GM23248 (cell line): ENCODE data around the gene ARID1B. TPM values are rescaled to one million over a fixed set of nuclear protein-coding genes. Genes with fewer than 3 reads are reported as not detected.

Experiments
- DNase-seq: peaks from one replicate; pipeline ENCODE4 v3.0.0-alpha.2; 2015
- H2AFZ ChIP-seq: fragments of 200-600 bp; sonication (generic); 2 replicates; pipeline ENCODE4 v1.6.1; 2016; ENCODE audit warnings: antibody characterized with exemption
- H3F3A ChIP-seq: fragments of 200-600 bp; sonication (generic); 2 replicates; pipeline ENCODE4 v1.6.1; 2016; ENCODE audit warnings: mild to moderate bottlenecking, antibody characterized with exemption, mixed run types; ENCODE audit not compliant: insufficient read depth
- H3K27ac ChIP-seq: fragments of 200-600 bp; sonication (generic); 2 replicates; pipeline ENCODE4 v1.5.1; 2016; ENCODE audit warnings: mild to moderate bottlenecking
- H3K27me3 ChIP-seq: fragments of 200-600 bp; sonication (generic); replicated peaks from 2 replicates; pipeline ENCODE4 v1.6.1; 2016; ENCODE audit warnings: mild to moderate bottlenecking; ENCODE audit not compliant: insufficient read depth
- H3K36me3 ChIP-seq: fragments of 200-600 bp; sonication (generic); 2 replicates; pipeline ENCODE4 v1.6.1; 2016; ENCODE audit warnings: low read depth, mild to moderate bottlenecking
- H3K4me1 ChIP-seq: fragments of 200-600 bp; sonication (generic); 2 replicates; pipeline ENCODE4 v1.6.1; 2016; ENCODE audit warnings: mild to moderate bottlenecking; ENCODE audit not compliant: insufficient read depth
- H3K4me2 ChIP-seq: fragments of 200-600 bp; sonication (generic); one replicate; pipeline ENCODE4 v1.6.1; 2016; ENCODE audit warnings: mild to moderate bottlenecking; ENCODE audit not compliant: unreplicated experiment
- H3K4me3 ChIP-seq: fragments of 200-600 bp; sonication (generic); 2 replicates; pipeline ENCODE4 v1.5.1; 2016; ENCODE audit warnings: mild to moderate bottlenecking
- H3K79me2 ChIP-seq: fragments of 200-600 bp; sonication (generic); 2 replicates; pipeline ENCODE4 v1.6.1; 2016; ENCODE audit warnings: mild to moderate bottlenecking; ENCODE audit not compliant: insufficient read depth
- H3K9ac ChIP-seq: fragments of 200-600 bp; sonication (generic); 2 replicates; pipeline ENCODE4 v1.6.1; 2016; ENCODE audit warnings: mild to moderate bottlenecking
- H3K9me2 ChIP-seq: fragments of 200-600 bp; sonication (generic); 2 replicates; pipeline ENCODE4 v1.6.1; 2016; ENCODE audit warnings: mixed run types, mild to moderate bottlenecking, moderate library complexity; ENCODE audit not compliant: insufficient read depth
- H3K9me3 ChIP-seq: fragments of 200-600 bp; sonication (generic); one replicate; pipeline ENCODE4 v1.6.1; 2017; ENCODE audit warnings: low read depth
- H4K20me1 ChIP-seq: fragments of 200-600 bp; sonication (generic); 2 replicates; pipeline ENCODE4 v1.6.0; 2016; ENCODE audit not compliant: insufficient read depth
- EZH2 ChIP-seq: fragments of 200-600 bp; sonication (generic); IDR thresholded peaks from 2 replicates; pipeline ENCODE4 v1.6.1; 2018; ENCODE audit warnings: antibody characterized with exemption, mild to moderate bottlenecking; ENCODE audit not compliant: insufficient read depth, poor library complexity, severe bottlenecking
- EZH2phosphoT487 ChIP-seq: fragments of 200-600 bp; sonication (generic); IDR thresholded peaks from 2 replicates; pipeline ENCODE4 v1.6.1; 2018; ENCODE audit warnings: antibody characterized with exemption, moderate library complexity, mild to moderate bottlenecking, low read depth; ENCODE audit not compliant: insufficient read depth
- WGBS, 2 experiments: methylation state at CpG; one replicate each; pipeline ENCODE4 v1.1.6; 2015 to 2017; ENCODE audit warnings: low lambda C conversion rate in 2 of 2, low coverage in 1 of 2; ENCODE audit errors: missing lambda C conversion rate in 2 of 2; 5-methylcytosine and 5-hydroxymethylcytosine counted together
- in situ Hi-C: fragments of 300-500 bp; cut with MboI; formaldehyde crosslinking; loops from 2 replicates; pipeline ENCODE4 v1.15.0; 2020
- polyA plus RNA-seq: library from polyadenylated mRNA; unstranded; fragments of >200 nt; fragmentation: Nextera tagmentation; extraction: Ambion mirVana; gene quantifications from 2 replicates; pipeline ENCODE4 v1.2.1, GENCODE V29; 2016
- total RNA-seq: library from RNA; depleted of rRNA; stranded (reverse); fragments of >200 nt; shearing (Covaris generic); gene quantifications from 2 replicates; pipeline ENCODE4 v1.2.3, GENCODE V29; 2014

Gene ARID1B
- total and polyA plus RNA-seq, 2 experiments from 2014 or later, result 19.3 to 21.2 TPM

DNA sequence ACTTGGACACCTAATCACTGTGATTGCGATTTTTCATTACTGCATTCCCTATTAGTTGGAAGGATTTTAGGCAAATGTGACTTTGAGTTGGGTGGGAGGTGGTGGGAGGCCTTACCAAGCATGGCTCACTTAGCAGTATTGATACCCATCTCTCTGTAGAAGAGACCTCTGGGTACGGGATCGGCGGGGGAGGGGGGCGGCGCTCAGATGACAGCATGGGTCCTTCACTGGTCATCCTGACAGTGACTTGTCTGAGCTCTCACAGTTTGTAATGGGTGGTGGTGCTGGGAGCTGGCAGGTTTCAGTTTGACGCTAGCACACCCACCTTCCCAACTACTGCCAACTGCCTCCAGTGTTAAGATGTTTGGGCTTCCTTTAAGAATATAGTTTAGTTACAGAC, 231.4 kb downstream of the ARID1B start:
- H4K20me1 ChIP-seq, result peaks cover 3% of the 10 kb centered on the region; the same call in 1 of the 2 replicates
- H3K27me3 ChIP-seq, result no peaks in the 10 kb centered on the region
- WGBS, 2 experiments, result 98% methylated on average over 7 of the region's 7 CpGs
- no peak overlapping the region for H3K4me3 ChIP-seq
- H3K9me3 ChIP-seq, result no peaks in the 10 kb centered on the region
- H3K4me2 ChIP-seq, result no peak overlapping the region
- in situ Hi-C loops, result no loop called here
- H2AFZ ChIP-seq, result no peak overlapping the region
- H3K9me2 ChIP-seq, result no peaks in the 10 kb centered on the region
- H3K27ac ChIP-seq, result no peak overlapping the region
- H3F3A ChIP-seq, result no peaks in the 10 kb centered on the region
- no peak overlapping the region for H3K9ac ChIP-seq
- H3K4me1 ChIP-seq, result no peaks in the 10 kb centered on the region; the same call in 1 of the 2 replicates
- H3K36me3 ChIP-seq, result no peaks in the 10 kb centered on the region
- peaks cover 100% of the 10 kb centered on the region for H3K79me2 ChIP-seq
- no peak for DNase-seq
- TF ChIP-seq EZH2 (no peak), EZH2phosphoT487 (no peak)

GRCh38 chr6:157012355-157012754, 235.2 kb downstream of the ARID1B start:
- Histone ChIP-seq H3K4me2 (no peak overlapping the region), H2AFZ (no peak overlapping the region), H3K79me2 (peaks cover 100% of the 10 kb centered on the region), H3K9ac (no peak overlapping the region), H4K20me1 (0 out of 2 replicates have a peak, but pooled peaks cover 3% of the 10 kb centered on the region), H3K9me2 (no peaks in the 10 kb centered on the region), H3K27me3 (no peaks in the 10 kb centered on the region), H3K27ac (no peak overlapping the region), H3K4me1 (0 out of 2 replicates have a peak, but pooled peaks cover under 1% of the 10 kb centered on the region), H3F3A (no peaks in the 10 kb centered on the region), H3K9me3 (no peaks in the 10 kb centered on the region), H3K36me3 (no peaks in the 10 kb centered on the region), H3K4me3 (no peak overlapping the region)
- TF ChIP-seq EZH2 (no peak), EZH2phosphoT487 (no peak)
- in situ Hi-C loops, result no loop called here
- no peak for DNase-seq
- WGBS, 2 experiments, result 95 to 99% methylated on average over 3 of the region's 3 CpGs

DNA sequence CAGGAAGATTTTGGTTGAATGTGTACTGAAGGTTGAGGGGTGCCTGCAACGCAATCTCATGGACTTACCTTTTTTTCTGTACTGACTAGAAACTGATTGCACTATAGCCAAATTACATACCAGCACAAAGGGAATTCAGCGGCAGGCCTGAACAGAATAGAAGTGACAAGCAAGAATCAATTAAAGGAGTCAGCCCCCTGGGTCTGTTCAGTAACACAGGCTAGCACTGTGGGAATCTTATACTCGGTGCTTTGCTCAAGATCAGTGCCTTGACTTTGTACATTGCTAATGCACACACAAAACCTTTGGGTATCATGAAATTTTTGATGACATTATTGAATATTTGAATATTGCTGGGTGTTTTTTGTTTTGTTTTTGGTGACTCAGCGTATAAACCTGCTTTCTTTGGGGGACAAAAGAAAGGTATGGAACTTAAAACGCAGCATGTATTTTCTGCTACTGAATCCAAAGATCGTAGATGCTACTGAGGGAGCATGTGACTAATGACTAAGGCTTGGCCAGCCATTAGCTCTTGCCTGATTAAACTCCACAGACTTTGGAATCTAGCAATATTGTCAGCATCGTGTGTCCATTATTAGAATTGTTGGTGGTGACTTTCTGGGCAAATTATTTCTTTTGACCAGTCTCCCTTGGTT, 236.6 kb downstream of the ARID1B start:
- peaks cover 100% of the 10 kb centered on the region for H3K79me2 ChIP-seq
- 0 out of 2 replicates have a peak, but pooled peaks cover under 1% of the 10 kb centered on the region for H3F3A ChIP-seq
- DNase-seq, result no peak
- no peaks in the 10 kb centered on the region for H3K36me3 ChIP-seq
- H3K9ac ChIP-seq, result no peak overlapping the region
- no peak for TF ChIP-seq EZH2phosphoT487
- no peak for TF ChIP-seq EZH2
- H3K4me1 ChIP-seq, result peaks cover 7% of the 10 kb centered on the region; the same call in 1 of the 2 replicates
- WGBS, 2 experiments, result 86 to 90% methylated on average over 7 of the region's 7 CpGs
- no peak overlapping the region for H3K4me2 ChIP-seq
- no peaks in the 10 kb centered on the region for H3K9me3 ChIP-seq
- no peaks in the 10 kb centered on the region for H3K27me3 ChIP-seq
- no peak overlapping the region for H2AFZ ChIP-seq
- no peak overlapping the region for H3K27ac ChIP-seq
- no peaks in the 10 kb centered on the region for H3K9me2 ChIP-seq
- H4K20me1 ChIP-seq, result 0 out of 2 replicates have a peak, but pooled peaks cover 3% of the 10 kb centered on the region
- in situ Hi-C loops, result no loop called here
- no peak overlapping the region for H3K4me3 ChIP-seq

DNA sequence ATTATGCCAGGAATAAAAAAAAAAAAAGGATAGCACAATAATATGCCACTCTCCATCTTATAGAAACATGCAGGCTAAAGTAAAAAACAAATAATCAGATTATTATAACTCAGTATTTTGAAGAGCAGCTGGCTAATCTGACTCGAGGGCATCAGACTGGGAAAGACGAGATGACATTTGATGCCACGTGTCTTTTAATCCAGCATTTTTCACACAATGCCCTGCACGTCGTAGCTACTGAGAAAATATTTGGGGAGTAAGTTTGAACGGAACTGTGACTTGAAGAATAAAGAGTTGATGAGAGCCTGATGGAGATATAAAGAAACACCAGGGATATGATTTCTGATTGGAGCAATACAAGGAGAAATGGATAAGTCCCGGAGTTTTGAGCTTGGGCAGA, 237.7 kb downstream of the ARID1B start:
- WGBS, 2 experiments, result 86 to 89% methylated on average over 7 of the region's 7 CpGs
- H3K4me2 ChIP-seq, result no peak overlapping the region
- H2AFZ ChIP-seq, result no peak overlapping the region
- no peak overlapping the region for H3K27ac ChIP-seq
- 0 out of 2 replicates have a peak, but pooled peaks cover 3% of the 10 kb centered on the region for H4K20me1 ChIP-seq
- no peaks in the 10 kb centered on the region for H3K9me2 ChIP-seq
- no peaks in the 10 kb centered on the region for H3K27me3 ChIP-seq
- peaks cover 18% of the 10 kb centered on the region for H3K4me1 ChIP-seq
- H3K4me3 ChIP-seq, result no peak overlapping the region
- H3K9me3 ChIP-seq, result no peaks in the 10 kb centered on the region
- peaks cover 100% of the 10 kb centered on the region for H3K79me2 ChIP-seq
- no peaks in the 10 kb centered on the region for H3K36me3 ChIP-seq
- in situ Hi-C loops, result no loop called here
- H3F3A ChIP-seq, result peaks cover 12% of the 10 kb centered on the region
- H3K9ac ChIP-seq, result no peak overlapping the region
- no peak for DNase-seq
- no peak for TF ChIP-seq EZH2
- TF ChIP-seq EZH2phosphoT487, result no peak
